ENCODE results near the gene CTBP2.
A peak's percentile ranks its signal among the peaks of the same experiment; 100 is the strongest.
"Not testable (repeated sequence)": the region's sequence is repeated elsewhere in the genome, so short reads cannot be mapped to it uniquely, and the experiment has no call there.

CTBP2 gene

GRCh38 chr10:124993345-124993708 lies 167.0 kb downstream of the CTBP2 start:
- DNase-seq, result no peak

- DNase-seq, result peak; percentile 75
These were observed 167.7 kb downstream of the CTBP2 start for GRCh38 chr10:124992462-124993344.

- no peak for DNase-seq
These were observed 168.5 kb downstream of the CTBP2 start for GRCh38 chr10:124991835-124992234.

GRCh38 chr10:124990671-124991625 lies 169.4 kb downstream of the CTBP2 start:
- no peak for DNase-seq

- DNase-seq, result no peak
These were observed 170.8 kb downstream of the CTBP2 start for GRCh38 chr10:124989526-124989925.

GRCh38 chr10:124988753-124989152 lies 171.6 kb downstream of the CTBP2 start:
- not testable (repeated sequence) for DNase-seq

GRCh38 chr10:124987788-124988187 lies 172.6 kb downstream of the CTBP2 start:
- no peak for DNase-seq

- no peak for DNase-seq
These were observed 175.2 kb downstream of the CTBP2 start for GRCh38 chr10:124985162-124985561.

GRCh38 chr10:124984376-124984775 lies 176.0 kb downstream of the CTBP2 start:
- DNase-seq, result no peak

GRCh38 chr10:124983321-124983720 lies 177.0 kb downstream of the CTBP2 start:
- DNase-seq, result no peak

GRCh38 chr10:124978376-124978725 lies 182.0 kb downstream of the CTBP2 start:
- DNase-seq, result no peak

GRCh38 chr10:124977648-124978375 lies 182.6 kb downstream of the CTBP2 start:
- DNase-seq, result no peak

GRCh38 chr10:124977161-124977560 lies 183.2 kb downstream of the CTBP2 start:
- DNase-seq, result no peak

GRCh38 chr10:124975977-124976514 lies 184.3 kb downstream of the CTBP2 start:
- DNase-seq, result no peak

- DNase-seq, result no peak
These were observed 186.2 kb downstream of the CTBP2 start for GRCh38 chr10:124974131-124974530.

GRCh38 chr10:124972637-124973036 lies 187.7 kb downstream of the CTBP2 start:
- DNase-seq, result no peak

- DNase-seq, result no peak
These were observed 189.1 kb downstream of the CTBP2 start for GRCh38 chr10:124971276-124971675.

- no peak for DNase-seq
These were observed 193.1 kb downstream of the CTBP2 start for GRCh38 chr10:124967255-124967654.

GRCh38 chr10:124966008-124966407 lies 194.4 kb downstream of the CTBP2 start:
- DNase-seq, result no peak

- no peak for DNase-seq
These were observed 196.3 kb downstream of the CTBP2 start for GRCh38 chr10:124963866-124964720.

GRCh38 chr10:124962421-124962820 lies 197.9 kb downstream of the CTBP2 start:
- DNase-seq, result no peak

- no peak for DNase-seq
These were observed 199.2 kb downstream of the CTBP2 start for GRCh38 chr10:124961248-124961570.
